D721Med (cell line): ENCODE results near the gene TMEM8B.

Source experiments
- DNase-seq: peaks from one replicate; pipeline ENCODE4 v3.0.0; 2011; ENCODE audit warnings: low spot score; ENCODE audit not compliant: insufficient read length
- FAIRE-seq: peaks from 2 replicates; lab custom pipeline; 2011; peaks lifted over from hg19 to GRCh38; lab: Jason Lieb, UNC
- TF ChIP-seq, protein P1 (sequence below): IDR thresholded peaks from 2 replicates; pipeline ENCODE4 v1.5.1; 2012; ENCODE audit warnings: mild to moderate bottlenecking, control low read depth; ENCODE audit not compliant: insufficient read depth; ENCODE audit errors: missing control alignments

Gene TMEM8B

DNA sequence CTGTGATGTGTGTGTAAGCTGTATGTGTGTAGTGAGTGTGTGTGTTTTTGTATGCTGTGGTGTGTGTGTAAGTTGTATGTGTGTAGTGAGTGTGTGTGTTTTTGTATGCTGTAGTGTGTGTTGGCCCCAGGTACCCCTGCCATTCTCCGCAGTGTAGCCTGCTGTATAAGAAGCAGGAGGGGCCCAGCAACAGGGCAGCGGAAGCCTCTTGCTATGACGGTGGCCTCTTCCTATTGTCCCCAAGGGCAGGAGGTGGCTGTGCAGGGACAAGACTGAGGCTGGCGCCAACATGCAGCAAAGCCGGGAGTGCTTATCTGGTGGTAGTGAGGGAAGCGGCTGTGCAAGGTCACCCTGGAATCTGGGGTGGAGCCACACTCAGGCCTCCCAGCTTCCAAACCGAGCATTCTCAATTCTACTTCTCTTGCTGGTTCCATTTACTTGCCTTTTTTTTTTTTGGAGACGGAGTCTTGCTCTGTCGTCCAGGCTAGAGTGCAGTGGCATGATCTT lies 85.3 kb downstream of the TMEM8B start:
- FAIRE-seq (peak; percentile 51), DNase-seq (no peak)
- TF ChIP-seq, protein P1, sequence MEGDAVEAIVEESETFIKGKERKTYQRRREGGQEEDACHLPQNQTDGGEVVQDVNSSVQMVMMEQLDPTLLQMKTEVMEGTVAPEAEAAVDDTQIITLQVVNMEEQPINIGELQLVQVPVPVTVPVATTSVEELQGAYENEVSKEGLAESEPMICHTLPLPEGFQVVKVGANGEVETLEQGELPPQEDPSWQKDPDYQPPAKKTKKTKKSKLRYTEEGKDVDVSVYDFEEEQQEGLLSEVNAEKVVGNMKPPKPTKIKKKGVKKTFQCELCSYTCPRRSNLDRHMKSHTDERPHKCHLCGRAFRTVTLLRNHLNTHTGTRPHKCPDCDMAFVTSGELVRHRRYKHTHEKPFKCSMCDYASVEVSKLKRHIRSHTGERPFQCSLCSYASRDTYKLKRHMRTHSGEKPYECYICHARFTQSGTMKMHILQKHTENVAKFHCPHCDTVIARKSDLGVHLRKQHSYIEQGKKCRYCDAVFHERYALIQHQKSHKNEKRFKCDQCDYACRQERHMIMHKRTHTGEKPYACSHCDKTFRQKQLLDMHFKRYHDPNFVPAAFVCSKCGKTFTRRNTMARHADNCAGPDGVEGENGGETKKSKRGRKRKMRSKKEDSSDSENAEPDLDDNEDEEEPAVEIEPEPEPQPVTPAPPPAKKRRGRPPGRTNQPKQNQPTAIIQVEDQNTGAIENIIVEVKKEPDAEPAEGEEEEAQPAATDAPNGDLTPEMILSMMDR = no peak
